NCI-H2029 treated with DMSO at 0.1 percent for 48 hours (cell line): ENCODE measurements around the gene PTCHD4.

Experiments used
- DNase-seq: peaks from one replicate; lab custom pipeline; 2025; lab: John Stamatoyannopoulos, UW

PTCHD4 gene

GRCh38 chr6:48099713-48100587 is 11.0 kb downstream of the PTCHD4 start:
- DNase-seq: no peak

- peak; percentile 67 for DNase-seq
Measured at GRCh38 chr6:48098923-48099322, 12.1 kb downstream of the PTCHD4 start.

- no peak for DNase-seq
Measured at GRCh38 chr6:48092550-48093217, 18.3 kb downstream of the PTCHD4 start.

GRCh38 chr6:48090546-48090945 is 20.5 kb downstream of the PTCHD4 start:
- DNase-seq: no peak

GRCh38 chr6:48087448-48087847 is 23.5 kb downstream of the PTCHD4 start:
- DNase-seq: no peak

GRCh38 chr6:48086187-48086586 is 24.8 kb downstream of the PTCHD4 start:
- no peak for DNase-seq

- no peak for DNase-seq
Measured at GRCh38 chr6:48085131-48085741, 25.8 kb downstream of the PTCHD4 start.

GRCh38 chr6:48084201-48084600 is 26.8 kb downstream of the PTCHD4 start:
- no peak for DNase-seq

- no peak for DNase-seq
Measured at GRCh38 chr6:48080227-48081009, 30.6 kb downstream of the PTCHD4 start.

GRCh38 chr6:48078120-48078519 is 32.9 kb downstream of the PTCHD4 start:
- DNase-seq: no peak

- no peak for DNase-seq
Measured at GRCh38 chr6:48075181-48075580, 35.8 kb downstream of the PTCHD4 start.

GRCh38 chr6:48073976-48074767 is 36.8 kb downstream of the PTCHD4 start:
- DNase-seq: no peak

GRCh38 chr6:48071833-48072232 is 39.2 kb downstream of the PTCHD4 start:
- no peak for DNase-seq

- no peak for DNase-seq
Measured at GRCh38 chr6:48069280-48069679, 41.7 kb downstream of the PTCHD4 start.

- no peak for DNase-seq
Measured at GRCh38 chr6:48068278-48069251, 42.4 kb downstream of the PTCHD4 start.

GRCh38 chr6:48067886-48068277 is 43.1 kb downstream of the PTCHD4 start:
- no peak for DNase-seq

GRCh38 chr6:48067148-48067712 is 43.8 kb downstream of the PTCHD4 start:
- no peak for DNase-seq

GRCh38 chr6:48061265-48061990 is 49.6 kb downstream of the PTCHD4 start:
- no peak for DNase-seq
